ENCODE data around the gene MGAT5. TPM values are rescaled to one million over a fixed set of nuclear protein-coding genes. Genes with fewer than 3 reads are reported as not detected.

MGAT5 gene
- total RNA-seq, 1 donor from 2014 or later, result 21.2 TPM

DNA sequence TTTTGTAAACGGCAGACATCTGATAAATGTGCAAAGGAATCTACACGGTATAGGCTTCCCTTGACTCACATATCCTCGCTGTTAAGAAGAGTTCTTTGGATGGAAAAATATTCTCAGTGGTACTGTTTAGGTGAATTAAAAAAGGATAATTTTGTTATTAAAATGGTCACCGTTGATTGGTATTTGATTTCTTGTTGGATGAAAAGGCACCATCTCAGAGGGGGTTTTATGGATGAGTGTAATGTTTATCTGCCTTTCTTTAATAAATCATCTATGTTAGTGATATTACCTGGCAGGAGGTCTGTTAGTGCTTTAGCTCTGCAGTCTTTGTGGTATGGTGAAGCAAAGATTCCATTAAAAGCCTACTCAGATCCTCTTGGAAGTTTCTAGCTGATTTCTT, 92.3 kb downstream of the MGAT5 start:
- peaks cover 4% of the 10 kb centered on the region for H3K4me1 ChIP-seq
- H4K20me1 ChIP-seq (ENCODE audit: low read depth), result no peaks in the 10 kb centered on the region
- Mint-ChIP-seq H3K36me3 (peaks cover 14% of the 10 kb centered on the region), H3K4me1 (peaks cover 13% of the 10 kb centered on the region), H3K9me3 (no peaks in the 10 kb centered on the region), H3K27me3 (ENCODE audit: insufficient read depth, low read depth) (peaks cover 2% of the 10 kb centered on the region), H3K4me3 (no peak overlapping the region), H3K27ac (no peak overlapping the region)
- no peak overlapping the region for H3K4me2 ChIP-seq
- no peaks in the 10 kb centered on the region for H3K9me3 ChIP-seq (ENCODE audit: low read depth)
- H3K36me3 ChIP-seq, result no peaks in the 10 kb centered on the region
- no peaks in the 10 kb centered on the region for H3F3A ChIP-seq (ENCODE audit: low read depth)
- H3K27me3 ChIP-seq, result no peaks in the 10 kb centered on the region
- no peak for DNase-seq (ENCODE audit: low spot score)
- TF ChIP-seq, protein P1, sequence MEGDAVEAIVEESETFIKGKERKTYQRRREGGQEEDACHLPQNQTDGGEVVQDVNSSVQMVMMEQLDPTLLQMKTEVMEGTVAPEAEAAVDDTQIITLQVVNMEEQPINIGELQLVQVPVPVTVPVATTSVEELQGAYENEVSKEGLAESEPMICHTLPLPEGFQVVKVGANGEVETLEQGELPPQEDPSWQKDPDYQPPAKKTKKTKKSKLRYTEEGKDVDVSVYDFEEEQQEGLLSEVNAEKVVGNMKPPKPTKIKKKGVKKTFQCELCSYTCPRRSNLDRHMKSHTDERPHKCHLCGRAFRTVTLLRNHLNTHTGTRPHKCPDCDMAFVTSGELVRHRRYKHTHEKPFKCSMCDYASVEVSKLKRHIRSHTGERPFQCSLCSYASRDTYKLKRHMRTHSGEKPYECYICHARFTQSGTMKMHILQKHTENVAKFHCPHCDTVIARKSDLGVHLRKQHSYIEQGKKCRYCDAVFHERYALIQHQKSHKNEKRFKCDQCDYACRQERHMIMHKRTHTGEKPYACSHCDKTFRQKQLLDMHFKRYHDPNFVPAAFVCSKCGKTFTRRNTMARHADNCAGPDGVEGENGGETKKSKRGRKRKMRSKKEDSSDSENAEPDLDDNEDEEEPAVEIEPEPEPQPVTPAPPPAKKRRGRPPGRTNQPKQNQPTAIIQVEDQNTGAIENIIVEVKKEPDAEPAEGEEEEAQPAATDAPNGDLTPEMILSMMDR (IDR thresholded peaks at IDR 0.05), result no peak
- TF ChIP-seq EZH2 (IDR thresholded peaks at IDR 0.05) (no peak), EZH2phosphoT487 (IDR thresholded peaks at IDR 0.05) (no peak)
- no peak overlapping the region for H2AFZ ChIP-seq (replicated peaks)
- H3K27ac ChIP-seq, result no peak overlapping the region
- no peak overlapping the region for H3K9ac ChIP-seq
- H3K79me2 ChIP-seq (ENCODE audit: low read depth), result no peaks in the 10 kb centered on the region
- no peak overlapping the region for H3K4me3 ChIP-seq

DNA sequence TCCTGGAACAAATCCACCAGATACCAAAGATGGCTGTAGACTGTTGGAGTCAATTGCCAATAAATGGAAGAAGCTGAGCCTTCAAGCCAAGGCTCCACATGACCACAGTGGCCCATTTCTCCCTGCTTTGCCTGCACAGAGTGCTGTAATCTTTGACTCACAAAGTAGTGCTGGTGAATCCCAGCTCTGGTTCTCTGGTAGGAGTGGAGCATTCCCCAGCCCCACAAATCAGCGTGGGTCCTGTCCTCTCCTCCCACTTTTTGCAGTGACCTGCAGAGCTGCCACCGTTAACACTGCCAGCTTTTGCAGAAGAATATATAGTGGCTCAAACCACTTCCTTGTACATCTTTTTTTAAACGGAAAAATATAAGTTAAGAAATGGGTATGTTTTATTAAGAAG, 93.9 kb downstream of the MGAT5 start:
- no peaks in the 10 kb centered on the region for H3K27me3 ChIP-seq
- H3K4me1 ChIP-seq, result no peaks in the 10 kb centered on the region
- no peaks in the 10 kb centered on the region for H3K36me3 ChIP-seq
- Mint-ChIP-seq H3K4me3 (no peak overlapping the region), H3K27ac (no peak overlapping the region), H3K9me3 (no peaks in the 10 kb centered on the region), H3K36me3 (peaks cover 14% of the 10 kb centered on the region), H3K4me1 (peaks cover 3% of the 10 kb centered on the region), H3K27me3 (ENCODE audit: insufficient read depth, low read depth) (peaks cover 2% of the 10 kb centered on the region)
- TF ChIP-seq EZH2phosphoT487 (IDR thresholded peaks at IDR 0.05), result no peak
- TF ChIP-seq EZH2 (IDR thresholded peaks at IDR 0.05), result no peak
- TF ChIP-seq, protein P1 (IDR thresholded peaks at IDR 0.05), result no peak
- H3K4me3 ChIP-seq, result no peak overlapping the region
- DNase-seq (ENCODE audit: low spot score), result no peak
- no peaks in the 10 kb centered on the region for H3K9me3 ChIP-seq (ENCODE audit: low read depth)
- H3K4me2 ChIP-seq, result no peak overlapping the region
- no peak overlapping the region for H3K27ac ChIP-seq
- no peak overlapping the region for H2AFZ ChIP-seq (replicated peaks)
- H3K9ac ChIP-seq, result no peak overlapping the region
- no peaks in the 10 kb centered on the region for H3F3A ChIP-seq (ENCODE audit: low read depth)
- no peaks in the 10 kb centered on the region for H3K79me2 ChIP-seq (ENCODE audit: low read depth)
- H4K20me1 ChIP-seq (ENCODE audit: low read depth), result no peaks in the 10 kb centered on the region

DNA sequence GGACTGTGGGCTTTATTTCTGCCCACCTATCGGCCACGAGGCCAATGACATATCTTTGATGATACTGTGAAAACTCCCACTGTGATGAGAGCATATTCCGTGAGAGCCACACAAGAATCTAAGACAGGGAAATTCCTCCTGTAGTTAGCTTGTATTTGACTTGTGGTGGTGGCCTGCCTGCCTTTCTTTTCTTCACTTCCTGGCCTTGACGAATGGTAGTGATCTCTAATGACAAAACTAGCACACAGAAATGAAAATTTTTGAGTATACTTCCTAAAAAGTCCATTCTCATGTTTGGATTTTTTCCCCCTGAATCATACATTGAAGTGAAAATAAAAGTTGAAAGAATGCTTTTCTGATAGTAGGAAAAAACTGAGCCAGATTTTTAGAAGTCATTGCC, 94.4 kb downstream of the MGAT5 start:
- H4K20me1 ChIP-seq (ENCODE audit: low read depth), result no peaks in the 10 kb centered on the region
- H2AFZ ChIP-seq (replicated peaks), result no peak overlapping the region
- no peaks in the 10 kb centered on the region for H3K4me1 ChIP-seq
- peaks cover 3% of the 10 kb centered on the region for H3K4me1 Mint-ChIP-seq
- no peaks in the 10 kb centered on the region for H3K9me3 ChIP-seq (ENCODE audit: low read depth)
- TF ChIP-seq EZH2phosphoT487 (IDR thresholded peaks at IDR 0.05) (no peak), EZH2 (IDR thresholded peaks at IDR 0.05) (no peak)
- TF ChIP-seq, protein P1 (IDR thresholded peaks at IDR 0.05), result no peak
- no peaks in the 10 kb centered on the region for H3K27me3 Mint-ChIP-seq (ENCODE audit: insufficient read depth, low read depth)
- no peak overlapping the region for H3K4me3 Mint-ChIP-seq
- H3K27ac Mint-ChIP-seq, result no peak overlapping the region
- no peak overlapping the region for H3K4me2 ChIP-seq
- no peaks in the 10 kb centered on the region for H3K36me3 ChIP-seq
- no peak for DNase-seq (ENCODE audit: low spot score)
- no peak overlapping the region for H3K4me3 ChIP-seq
- H3F3A ChIP-seq (ENCODE audit: low read depth), result no peaks in the 10 kb centered on the region
- peaks cover 11% of the 10 kb centered on the region for H3K36me3 Mint-ChIP-seq
- H3K9me3 Mint-ChIP-seq, result no peaks in the 10 kb centered on the region
- no peak overlapping the region for H3K9ac ChIP-seq
- no peaks in the 10 kb centered on the region for H3K27me3 ChIP-seq
- H3K79me2 ChIP-seq (ENCODE audit: low read depth), result no peaks in the 10 kb centered on the region
- H3K27ac ChIP-seq, result no peak overlapping the region
